GM12864 (cell line): Measurements from ENCODE around the gene SLC30A7.

Source experiments
- DNase-seq: peaks from one replicate; pipeline ENCODE4 v3.0.0-alpha.2; 2011; ENCODE audit warnings: low read depth
- H3K4me3 ChIP-seq: 2 replicates; pipeline ENCODE4 v1.5.1; 2011; ENCODE audit warnings: mild to moderate bottlenecking, low read depth, low read length, control low read depth
- CTCF ChIP-seq: IDR thresholded peaks from 2 replicates; pipeline ENCODE4 v1.5.1; 2011; ENCODE audit warnings: low read depth, mild to moderate bottlenecking, moderate library complexity, low read length, control low read depth, inconsistent platforms; ENCODE audit errors: missing control alignments

The SLC30A7 gene

GRCh38 chr1:101008229-101008834, 112.4 kb downstream of the SLC30A7 start:
- TF ChIP-seq CTCF: no peak
- no peak for DNase-seq
- H3K4me3 ChIP-seq: no peak overlapping the region

GRCh38 chr1:101013776-101014175, 117.9 kb downstream of the SLC30A7 start:
- TF ChIP-seq CTCF: no peak
- H3K4me3 ChIP-seq: no peak overlapping the region
- no peak for DNase-seq

GRCh38 chr1:101017448-101017847, 121.6 kb downstream of the SLC30A7 start:
- DNase-seq: no peak
- no peak overlapping the region for H3K4me3 ChIP-seq
- no peak for TF ChIP-seq CTCF

- DNase-seq: no peak
- no peak overlapping the region for H3K4me3 ChIP-seq
- TF ChIP-seq CTCF: no peak
These were observed 126.4 kb downstream of the SLC30A7 start for GRCh38 chr1:101022294-101022693.

GRCh38 chr1:101025283-101025656, 129.4 kb downstream of the SLC30A7 start:
- H3K4me3 ChIP-seq: peak overlapping the region; percentile 60
- no peak for DNase-seq
- no peak for TF ChIP-seq CTCF

- H3K4me3 ChIP-seq: peak within 1 kb of the TSS; percentile 60
- no peak for TF ChIP-seq CTCF
- peak; percentile 75 for DNase-seq
These were observed 130.0 kb downstream of the SLC30A7 start, which contains the start of gene DPH5 for GRCh38 chr1:101025657-101026429. DPH5 (minus strand) TSS chr1:101025784; CDS start chr1:101025443, 341 bp downstream.
